ENCODE measurements around the gene BHLHE40. TPM values are rescaled to one million over a fixed set of nuclear protein-coding genes. Genes with fewer than 3 reads are reported as not detected.

The BHLHE40 gene
- total and polyA plus RNA-seq, 4 experiments from 2014 or later, result 33.0 to 45.8 (median 39.7) TPM

GRCh38 chr3:4949659-4950058 lies 29.6 kb upstream of the BHLHE40 start:
- no peaks in the 10 kb centered on the region for H3K27me3 Mint-ChIP-seq
- H3K27ac Mint-ChIP-seq, result peak overlapping the region in 1 of 7 donors; percentile 53
- Histone ChIP-seq H3K27ac (ENCODE audit: low read depth, low read length) (no peak overlapping the region), H3K9me3 (ENCODE audit: control insufficient read depth in 1 of 2, low read length in 2 of 2) (no peaks in the 10 kb centered on the region), H3K36me3 (ENCODE audit: insufficient read depth, low read length) (no peaks in the 10 kb centered on the region), H3K4me1 (ENCODE audit: insufficient read depth, low read length) (no peaks in the 10 kb centered on the region), H3K4me3 (ENCODE audit: low read length in 2 of 2) (no peak overlapping the region), H3K27me3 (ENCODE audit: insufficient read depth, low read length) (no peaks in the 10 kb centered on the region)
- CTCF ChIA-PET (ENCODE audit: partially characterized antibody), result interaction anchor here (0.7 to 1.3 kb wide), 5 partner anchors 9 to 238 kb away, joined by 3 to 6 read pairs (median 3); partner anchors contain the start of gene BHLHE40
- peaks cover 0 to 2% (median 0%) of the 10 kb centered on the region in 4 donors for H3K4me1 Mint-ChIP-seq
- no peaks in the 10 kb centered on the region for H3K9me3 Mint-ChIP-seq
- DNase-seq, result no peak
- no peaks in the 10 kb centered on the region for H3K36me3 Mint-ChIP-seq
- intact Hi-C loops (cut with micrococcal nuclease), result no loop called here
- POLR2A ChIA-PET (ENCODE audit: partially characterized antibody), result interaction anchor here (0.6 to 1.2 kb wide), 3 partner anchors 27 to 224 kb away, joined by 3 to 4 read pairs (median 3); no protein-coding TSS in a partner anchor
- H3K4me3 Mint-ChIP-seq, result no peak overlapping the region

GRCh38 chr3:4950351-4950784 lies 28.9 kb upstream of the BHLHE40 start:
- H3K27me3 ChIP-seq (ENCODE audit: insufficient read depth, low read length), result no peaks in the 10 kb centered on the region
- intact Hi-C loops (cut with micrococcal nuclease), result no loop called here
- CTCF ChIA-PET (ENCODE audit: partially characterized antibody), result no interaction called here
- H3K27ac ChIP-seq (ENCODE audit: low read depth, low read length), result no peak overlapping the region
- peaks cover 0 to 2% (median 0%) of the 10 kb centered on the region in 4 donors for H3K4me1 Mint-ChIP-seq
- no peaks in the 10 kb centered on the region for H3K9me3 ChIP-seq (ENCODE audit: control insufficient read depth in 1 of 2, low read length in 2 of 2)
- H3K27ac Mint-ChIP-seq, result peak overlapping the region in 1 of 7 donors; percentile 27
- POLR2A ChIA-PET (ENCODE audit: partially characterized antibody), result interaction anchor here (1.2 kb wide), 1 partner anchor 30 kb away, joined by 3 read pairs; no protein-coding TSS in a partner anchor
- H3K4me3 Mint-ChIP-seq, result no peak overlapping the region
- H3K4me3 ChIP-seq (ENCODE audit: low read length in 2 of 2), result no peak overlapping the region
- H3K36me3 ChIP-seq (ENCODE audit: insufficient read depth, low read length), result no peaks in the 10 kb centered on the region
- H3K27me3 Mint-ChIP-seq, result no peaks in the 10 kb centered on the region
- no peaks in the 10 kb centered on the region for H3K36me3 Mint-ChIP-seq
- DNase-seq, result no peak
- no peaks in the 10 kb centered on the region for H3K4me1 ChIP-seq (ENCODE audit: insufficient read depth, low read length)
- no peaks in the 10 kb centered on the region for H3K9me3 Mint-ChIP-seq

- ChIA-PET CTCF (ENCODE audit: partially characterized antibody) (no interaction called here), POLR2A (ENCODE audit: partially characterized antibody) (interaction anchor here (1.2 kb wide), 1 partner anchor 26 kb away, joined by 3 read pairs; no protein-coding TSS in a partner anchor)
- peak overlapping the region in 4 of 8 donors; percentile 31 to 66 (median 48) for H3K4me3 Mint-ChIP-seq
- peak overlapping the region in 4 of 7 donors; percentile 37 to 77 (median 66) for H3K27ac Mint-ChIP-seq
- Histone ChIP-seq H3K4me3 (ENCODE audit: low read length in 2 of 2) (no peak overlapping the region), H3K9me3 (ENCODE audit: control insufficient read depth in 1 of 2, low read length in 2 of 2) (no peaks in the 10 kb centered on the region), H3K4me1 (ENCODE audit: insufficient read depth, low read length) (no peaks in the 10 kb centered on the region), H3K27me3 (ENCODE audit: insufficient read depth, low read length) (no peaks in the 10 kb centered on the region), H3K36me3 (ENCODE audit: insufficient read depth, low read length) (no peaks in the 10 kb centered on the region), H3K27ac (ENCODE audit: low read depth, low read length) (no peak overlapping the region)
- no peaks in the 10 kb centered on the region for H3K9me3 Mint-ChIP-seq
- no peaks in the 10 kb centered on the region for H3K36me3 Mint-ChIP-seq
- H3K4me1 Mint-ChIP-seq, result peaks cover 0 to 2% (median 0%) of the 10 kb centered on the region in 4 donors
- no peaks in the 10 kb centered on the region for H3K27me3 Mint-ChIP-seq
- DNase-seq, result no peak
- intact Hi-C loops (cut with micrococcal nuclease), result no loop called here
Observed at GRCh38 chr3:4950948-4951347, 28.3 kb upstream of the BHLHE40 start.

GRCh38 chr3:4953119-4953518 lies 26.1 kb upstream of the BHLHE40 start:
- Histone ChIP-seq H3K36me3 (ENCODE audit: insufficient read depth, low read length) (no peaks in the 10 kb centered on the region), H3K4me3 (ENCODE audit: low read length in 2 of 2) (no peak overlapping the region), H3K4me1 (ENCODE audit: insufficient read depth, low read length) (no peaks in the 10 kb centered on the region), H3K9me3 (ENCODE audit: control insufficient read depth in 1 of 2, low read length in 2 of 2) (no peaks in the 10 kb centered on the region), H3K27me3 (ENCODE audit: insufficient read depth, low read length) (no peaks in the 10 kb centered on the region), H3K27ac (ENCODE audit: low read depth, low read length) (no peak overlapping the region)
- Mint-ChIP-seq H3K27ac (no peak overlapping the region), H3K4me3 (no peak overlapping the region), H3K9me3 (peaks cover 0 to 3% (median 0%) of the 10 kb centered on the region in 8 donors), H3K4me1 (peaks cover 0 to 2% (median 0%) of the 10 kb centered on the region in 4 donors), H3K27me3 (no peaks in the 10 kb centered on the region), H3K36me3 (peaks cover 0 to 5% of the 10 kb centered on the region in 2 donors)
- intact Hi-C loops (cut with micrococcal nuclease), result no loop called here
- ChIA-PET POLR2A (ENCODE audit: partially characterized antibody) (interaction anchor here (1.4 kb wide), 1 partner anchor 25 kb away, joined by 3 read pairs; no protein-coding TSS in a partner anchor), CTCF (ENCODE audit: partially characterized antibody) (interaction anchor here (1.2 kb wide), 1 partner anchor 24 kb away, joined by 3 read pairs; no protein-coding TSS in a partner anchor)
- DNase-seq, result no peak

GRCh38 chr3:4954256-4955000 lies 24.8 kb upstream of the BHLHE40 start:
- Histone ChIP-seq H3K36me3 (ENCODE audit: insufficient read depth, low read length) (no peaks in the 10 kb centered on the region), H3K27me3 (ENCODE audit: insufficient read depth, low read length) (no peaks in the 10 kb centered on the region), H3K9me3 (ENCODE audit: control insufficient read depth in 1 of 2, low read length in 2 of 2) (no peaks in the 10 kb centered on the region), H3K27ac (ENCODE audit: low read depth, low read length) (no peak overlapping the region), H3K4me1 (ENCODE audit: insufficient read depth, low read length) (no peaks in the 10 kb centered on the region), H3K4me3 (ENCODE audit: low read length in 2 of 2) (no peak overlapping the region)
- POLR2A ChIA-PET (ENCODE audit: partially characterized antibody), result interaction anchor here (0.7 to 1.4 kb wide), 3 partner anchors 21 to 49 kb away, joined by 3 to 4 read pairs (median 3); no protein-coding TSS in a partner anchor
- CTCF ChIA-PET (ENCODE audit: partially characterized antibody), result interaction anchor here (0.9 kb wide), 1 partner anchor 12 kb away, joined by 3 read pairs; no protein-coding TSS in a partner anchor
- no peak for DNase-seq
- intact Hi-C loops (cut with micrococcal nuclease), result no loop called here
- H3K4me1 Mint-ChIP-seq, result peaks cover 0 to 2% (median 0%) of the 10 kb centered on the region in 4 donors
- H3K9me3 Mint-ChIP-seq, result peaks cover 0 to 15% (median 6%) of the 10 kb centered on the region in 8 donors
- no peaks in the 10 kb centered on the region for H3K27me3 Mint-ChIP-seq
- no peak overlapping the region for H3K4me3 Mint-ChIP-seq
- H3K36me3 Mint-ChIP-seq, result peaks cover 4 to 14% of the 10 kb centered on the region in 2 donors
- no peak overlapping the region for H3K27ac Mint-ChIP-seq

GRCh38 chr3:4956099-4956498 lies 23.1 kb upstream of the BHLHE40 start:
- Histone ChIP-seq H3K27me3 (ENCODE audit: insufficient read depth, low read length) (no peaks in the 10 kb centered on the region), H3K9me3 (ENCODE audit: control insufficient read depth in 1 of 2, low read length in 2 of 2) (no peaks in the 10 kb centered on the region), H3K4me1 (ENCODE audit: insufficient read depth, low read length) (no peaks in the 10 kb centered on the region), H3K4me3 (ENCODE audit: low read length in 2 of 2) (no peak overlapping the region), H3K27ac (ENCODE audit: low read depth, low read length) (no peak overlapping the region), H3K36me3 (ENCODE audit: insufficient read depth, low read length) (no peaks in the 10 kb centered on the region)
- Mint-ChIP-seq H3K27me3 (no peaks in the 10 kb centered on the region), H3K36me3 (peaks cover 4 to 14% of the 10 kb centered on the region in 2 donors), H3K4me3 (no peak overlapping the region), H3K27ac (no peak overlapping the region), H3K4me1 (no peaks in the 10 kb centered on the region), H3K9me3 (peaks cover 0 to 15% (median 6%) of the 10 kb centered on the region in 8 donors)
- ChIA-PET POLR2A (ENCODE audit: partially characterized antibody) (interaction anchor here (1.4 kb wide), 1 partner anchor 10 kb away, joined by 4 read pairs; no protein-coding TSS in a partner anchor), CTCF (ENCODE audit: partially characterized antibody) (no interaction called here)
- DNase-seq, result no peak
- intact Hi-C loops (cut with micrococcal nuclease), result no loop called here

GRCh38 chr3:4956738-4957137 lies 22.5 kb upstream of the BHLHE40 start:
- H3K36me3 Mint-ChIP-seq, result peaks cover 4 to 14% of the 10 kb centered on the region in 2 donors
- no peaks in the 10 kb centered on the region for H3K4me1 ChIP-seq (ENCODE audit: insufficient read depth, low read length)
- POLR2A ChIA-PET (ENCODE audit: partially characterized antibody), result interaction anchor here (1.4 kb wide), 1 partner anchor 10 kb away, joined by 4 read pairs; no protein-coding TSS in a partner anchor
- no peak overlapping the region for H3K27ac ChIP-seq (ENCODE audit: low read depth, low read length)
- H3K36me3 ChIP-seq (ENCODE audit: insufficient read depth, low read length), result no peaks in the 10 kb centered on the region
- H3K4me3 ChIP-seq (ENCODE audit: low read length in 2 of 2), result no peak overlapping the region
- intact Hi-C loops (cut with micrococcal nuclease), result no loop called here
- peak overlapping the region in 1 of 7 donors; percentile 35 for H3K27ac Mint-ChIP-seq
- no peaks in the 10 kb centered on the region for H3K27me3 Mint-ChIP-seq
- no peaks in the 10 kb centered on the region for H3K9me3 ChIP-seq (ENCODE audit: control insufficient read depth in 1 of 2, low read length in 2 of 2)
- H3K4me1 Mint-ChIP-seq, result no peaks in the 10 kb centered on the region
- H3K4me3 Mint-ChIP-seq, result no peak overlapping the region
- H3K27me3 ChIP-seq (ENCODE audit: insufficient read depth, low read length), result no peaks in the 10 kb centered on the region
- CTCF ChIA-PET (ENCODE audit: partially characterized antibody), result no interaction called here
- DNase-seq, result no peak
- peaks cover 0 to 15% (median 6%) of the 10 kb centered on the region in 8 donors for H3K9me3 Mint-ChIP-seq

All from CD4-positive, alpha-beta memory T cell (primary cell).